ENCODE measurements around the gene PDE4DIP. TPM values are rescaled to one million over a fixed set of nuclear protein-coding genes. Genes with fewer than 3 reads are reported as not detected.
A peak's percentile ranks its signal among the peaks of the same experiment; 100 is the strongest.
"Not testable (repeated sequence)": the region's sequence is repeated elsewhere in the genome, so short reads cannot be mapped to it uniquely, and the experiment has no call there.

Gene PDE4DIP
- total RNA-seq, 4 donors from 2014 or later, result 91.1 to 132 (median 105) TPM

DNA sequence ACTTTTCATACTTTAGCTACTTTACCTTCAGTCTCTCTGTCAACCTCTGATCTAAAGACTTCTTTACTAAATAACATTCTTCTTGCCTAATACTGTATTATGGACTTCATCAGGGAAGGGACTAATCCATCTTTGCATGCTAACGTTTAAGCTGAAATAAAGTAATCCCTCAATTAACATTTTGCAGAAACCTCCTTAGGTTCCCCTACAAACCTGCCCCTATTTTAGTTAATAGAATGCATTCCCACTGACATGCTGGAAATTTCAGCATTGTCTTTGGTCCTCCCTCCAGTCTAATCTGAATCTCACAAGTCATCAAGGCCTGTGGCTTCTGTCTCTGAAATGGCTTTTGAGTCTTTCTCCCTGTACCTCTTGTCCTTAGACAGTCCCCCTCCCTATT lies 83.4 kb downstream of the PDE4DIP start:
- not testable (repeated sequence) for H3K4me3 ChIP-seq, H3K9me3 ChIP-seq, DNase-seq, H3K4me1 ChIP-seq, H3K27me3 ChIP-seq, H3K36me3 ChIP-seq, H3K27ac ChIP-seq

DNA sequence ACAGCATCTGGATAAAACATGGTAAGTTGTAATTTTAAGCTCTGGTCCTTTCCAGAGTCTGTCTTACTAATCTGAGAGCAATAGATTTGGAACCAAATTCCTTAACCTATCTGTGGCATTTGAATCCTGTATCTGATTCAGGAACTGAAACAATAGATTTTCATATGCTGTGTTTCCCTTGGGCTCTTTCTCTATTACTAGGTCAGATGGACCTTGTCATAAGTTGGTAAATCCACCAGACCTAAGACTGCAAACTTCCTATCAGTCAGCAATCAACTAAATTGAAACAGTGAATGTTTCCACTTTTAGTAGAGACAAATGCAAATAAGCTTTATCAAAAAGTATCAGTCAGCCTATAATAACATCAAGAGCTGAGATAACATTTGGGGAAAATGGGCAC lies 85.0 kb downstream of the PDE4DIP start:
- not testable (repeated sequence) for H3K4me1 ChIP-seq, H3K27ac ChIP-seq, H3K9me3 ChIP-seq, DNase-seq, H3K4me3 ChIP-seq, H3K27me3 ChIP-seq, H3K36me3 ChIP-seq

DNA sequence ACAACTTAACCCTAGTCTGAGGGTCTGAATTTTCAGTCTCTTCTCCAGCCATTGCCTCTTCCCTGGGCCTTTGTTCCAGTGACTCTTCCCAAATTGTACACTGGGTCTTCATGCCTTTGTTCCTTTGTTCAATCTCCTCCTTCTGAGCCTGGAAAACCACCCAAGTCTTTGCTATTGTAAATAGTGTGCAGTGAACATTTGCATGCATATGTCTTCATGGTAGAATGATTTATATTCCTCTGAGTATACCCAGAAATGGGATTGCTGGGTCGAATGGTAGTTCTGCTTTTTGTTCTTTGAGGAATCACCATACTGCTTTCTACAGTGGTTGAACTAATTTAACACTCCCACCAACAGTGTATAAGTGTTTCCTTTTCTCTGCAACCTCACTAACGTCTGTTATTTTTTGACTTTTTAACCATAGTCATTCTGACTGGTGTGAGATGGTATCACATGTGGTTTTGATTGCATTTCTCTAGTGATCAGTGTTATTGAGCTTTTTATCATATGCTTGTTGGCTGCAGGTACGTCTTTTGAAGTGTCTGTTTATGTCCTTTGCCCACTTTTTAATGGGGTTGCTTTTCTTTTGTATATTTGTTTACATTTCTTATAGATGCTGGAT lies 91.3 kb downstream of the PDE4DIP start:
- not testable (repeated sequence) for H3K4me3 ChIP-seq, DNase-seq, H3K27ac ChIP-seq, H3K9me3 ChIP-seq, H3K36me3 ChIP-seq, H3K27me3 ChIP-seq, H3K4me1 ChIP-seq

DNA sequence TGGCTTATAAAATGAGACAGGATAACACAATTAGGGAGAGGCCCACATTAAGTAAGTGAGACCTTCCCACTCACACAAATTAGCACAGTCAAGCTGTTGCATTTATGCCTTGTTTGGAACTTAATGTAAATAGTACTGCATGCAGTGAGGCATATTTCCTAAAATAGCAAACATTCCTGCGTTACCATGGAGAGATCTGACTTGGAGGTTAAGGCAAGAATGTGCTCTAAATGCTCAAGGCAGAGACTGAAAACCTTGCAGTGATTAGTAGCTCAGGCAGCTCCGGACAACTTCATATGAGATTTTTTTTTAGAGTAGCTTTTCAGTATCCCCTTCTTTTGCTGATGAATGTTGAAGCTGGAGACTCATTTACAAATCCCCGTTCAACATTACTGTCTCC lies 98.7 kb downstream of the PDE4DIP start:
- not testable (repeated sequence) for H3K27me3 ChIP-seq, H3K36me3 ChIP-seq, H3K4me1 ChIP-seq, H3K4me3 ChIP-seq, H3K27ac ChIP-seq, H3K9me3 ChIP-seq, DNase-seq

DNA sequence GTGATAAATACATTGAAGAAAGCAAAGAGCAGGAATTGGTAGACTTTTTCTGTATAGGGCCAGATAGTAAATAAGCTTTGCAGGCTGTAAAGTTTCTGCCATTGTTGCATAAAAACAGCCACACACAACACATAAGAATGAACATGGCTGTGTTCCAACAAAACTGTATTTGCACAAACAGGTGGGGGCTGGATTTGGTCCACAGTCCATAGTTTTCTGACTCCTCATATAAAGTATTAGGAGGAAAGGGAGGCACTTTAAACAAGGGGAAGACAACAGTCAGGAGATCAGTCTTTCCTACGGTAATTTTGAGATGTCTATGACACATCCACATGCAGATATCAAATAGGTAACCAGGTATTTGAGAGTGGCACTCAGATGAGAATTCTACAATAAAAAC lies 100.9 kb downstream of the PDE4DIP start:
- not testable (repeated sequence) for H3K9me3 ChIP-seq, H3K4me1 ChIP-seq, H3K36me3 ChIP-seq, DNase-seq, H3K27ac ChIP-seq, H3K4me3 ChIP-seq, H3K27me3 ChIP-seq

- DNase-seq, H3K27me3 ChIP-seq, H3K9me3 ChIP-seq, H3K36me3 ChIP-seq, H3K4me3 ChIP-seq, H3K27ac ChIP-seq, H3K4me1 ChIP-seq: not testable (repeated sequence)
Measured at GRCh38 chr1:148948768-148949167, 104.5 kb downstream of the PDE4DIP start.

DNA sequence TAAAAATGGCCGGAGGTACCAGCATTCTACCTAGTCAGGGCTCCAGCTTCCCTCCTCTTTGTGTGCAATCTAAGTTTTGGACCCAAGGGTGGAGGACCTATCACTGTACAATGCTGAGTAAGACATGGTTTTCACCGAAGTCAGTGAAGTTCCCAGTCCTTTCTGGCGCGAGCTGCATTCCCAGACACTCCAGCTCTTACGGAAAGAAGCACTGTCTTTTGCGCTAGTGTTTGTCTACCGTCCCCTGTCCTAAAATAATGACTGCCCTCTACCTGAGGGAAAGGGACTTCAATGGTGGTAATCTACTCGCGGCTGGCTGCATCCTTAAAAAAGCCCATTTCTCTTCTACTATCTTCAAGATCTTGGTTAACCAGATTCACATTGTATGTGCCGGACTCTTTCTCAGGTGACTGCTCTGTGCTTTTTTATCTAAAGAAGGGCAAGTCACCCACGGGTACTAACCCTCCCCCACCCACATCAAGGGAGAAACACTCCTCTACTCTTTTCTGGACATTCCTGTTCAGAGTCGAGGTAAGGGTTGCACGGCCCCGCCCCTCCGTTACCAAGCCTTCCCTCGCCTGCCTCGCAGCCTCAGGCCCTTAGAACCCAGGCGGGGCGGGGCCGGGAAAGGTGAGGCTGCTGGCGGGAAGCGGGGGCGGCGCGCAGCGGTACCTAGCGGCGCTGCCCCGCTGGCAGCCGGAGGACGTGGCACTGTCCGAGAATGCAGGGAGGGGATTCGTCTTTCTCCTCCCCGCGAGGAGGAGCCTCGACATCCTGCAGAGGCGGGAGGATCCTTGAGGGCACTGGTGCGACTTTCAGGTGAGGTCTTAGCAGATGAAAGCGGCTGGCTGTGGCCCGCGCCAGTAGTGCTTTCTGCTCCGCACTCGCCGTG lies 107.4 kb downstream of the PDE4DIP start:
- peak overlapping the region; percentile 41 to 67 (median 54) for H3K4me3 ChIP-seq
- not testable (repeated sequence) for H3K27me3 ChIP-seq
- TF ChIP-seq CTCF (IDR thresholded peaks at IDR 0.05), result peak in 3 of 6 experiments; percentile 37 to 61 (median 41)
- TF ChIP-seq POLR2A (IDR thresholded peaks at IDR 0.05), result peak in 1 of 2 donors; percentile 71

DNA sequence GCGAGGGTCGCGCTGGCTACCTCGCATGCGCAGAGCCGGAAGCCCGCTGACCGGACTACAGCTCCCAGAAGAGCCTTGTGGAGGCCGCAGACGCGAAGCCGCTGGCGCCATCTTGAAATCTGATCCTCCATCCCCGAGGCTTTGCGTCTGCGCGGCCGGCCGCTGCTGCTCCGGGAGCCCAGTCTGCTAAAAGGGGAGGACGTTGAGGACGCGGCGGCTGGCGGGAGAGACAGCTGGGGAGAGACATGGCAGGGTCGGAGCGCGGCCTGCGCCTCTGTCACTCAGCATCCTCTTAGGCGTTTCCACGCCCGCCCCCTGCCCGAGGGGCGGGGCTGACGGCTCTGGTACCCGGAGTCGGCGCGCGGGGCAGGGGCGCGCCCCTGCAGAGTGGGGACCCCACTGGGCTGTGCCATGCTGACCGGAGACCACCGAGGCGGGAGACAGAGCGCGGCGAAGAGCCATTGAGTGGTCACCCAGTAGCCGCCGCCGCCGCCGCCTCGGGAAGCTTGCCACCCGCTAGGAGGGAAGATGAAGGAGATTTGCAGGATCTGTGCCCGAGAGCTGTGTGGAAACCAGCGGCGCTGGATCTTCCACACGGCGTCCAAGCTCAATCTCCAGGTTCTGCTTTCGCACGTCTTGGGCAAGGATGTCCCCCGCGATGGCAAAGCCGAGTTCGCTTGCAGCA lies 108.2 kb downstream of the PDE4DIP start:
- peak in 2 of 3 donors; percentile 57 to 84 for DNase-seq
- H3K36me3 ChIP-seq, H3K27me3 ChIP-seq, H3K9me3 ChIP-seq, H3K4me1 ChIP-seq: not testable (repeated sequence)
- H3K27ac ChIP-seq, result peak overlapping the region; percentile 74 to 80 (median 78)
- peak overlapping the region; percentile 41 to 67 (median 54) for H3K4me3 ChIP-seq

More for the DNA sequence above, 107.4 kb downstream of the PDE4DIP start:
- peak overlapping the region; percentile 75 to 80 (median 78) for H3K27ac ChIP-seq
- peak; percentile 68 to 93 (median 85) for DNase-seq
- H3K9me3 ChIP-seq, H3K4me1 ChIP-seq, H3K36me3 ChIP-seq: not testable (repeated sequence)

DNA sequence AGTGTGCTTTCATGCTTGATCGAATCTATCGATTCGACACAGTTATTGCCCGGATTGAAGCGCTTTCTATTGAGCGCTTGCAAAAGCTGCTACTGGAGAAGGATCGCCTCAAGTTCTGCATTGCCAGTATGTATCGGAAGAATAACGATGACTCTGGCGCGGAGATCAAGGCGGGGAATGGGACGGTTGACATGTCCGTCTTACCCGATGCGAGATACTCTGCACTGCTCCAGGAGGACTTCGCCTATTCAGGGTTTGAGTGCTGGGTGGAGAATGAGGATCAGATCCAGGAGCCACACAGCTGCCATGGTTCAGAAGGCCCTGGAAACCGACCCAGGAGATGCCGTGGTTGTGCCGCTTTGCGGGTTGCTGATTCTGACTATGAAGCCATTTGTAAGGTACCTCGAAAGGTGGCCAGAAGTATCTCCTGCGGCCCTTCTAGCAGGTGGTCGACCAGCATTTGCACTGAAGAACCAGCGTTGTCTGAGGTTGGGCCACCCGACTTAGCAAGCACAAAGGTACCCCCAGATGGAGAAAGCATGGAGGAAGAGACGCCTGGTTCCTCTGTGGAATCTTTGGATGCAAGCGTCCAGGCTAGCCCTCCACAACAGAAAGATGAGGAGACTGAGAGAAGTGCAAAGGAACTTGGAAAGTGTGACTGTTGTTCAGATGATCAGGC lies 108.8 kb downstream of the PDE4DIP start:
- not testable (repeated sequence) for H3K36me3 ChIP-seq, H3K9me3 ChIP-seq, H3K4me1 ChIP-seq, H3K27me3 ChIP-seq
- H3K27ac ChIP-seq, result peak overlapping the region in 3 of 4 donors; percentile 74 to 80 (median 79)
- peak in 2 of 3 donors; percentile 48 to 55 for DNase-seq
- peak overlapping the region; percentile 40 to 67 (median 54) for H3K4me3 ChIP-seq

DNA sequence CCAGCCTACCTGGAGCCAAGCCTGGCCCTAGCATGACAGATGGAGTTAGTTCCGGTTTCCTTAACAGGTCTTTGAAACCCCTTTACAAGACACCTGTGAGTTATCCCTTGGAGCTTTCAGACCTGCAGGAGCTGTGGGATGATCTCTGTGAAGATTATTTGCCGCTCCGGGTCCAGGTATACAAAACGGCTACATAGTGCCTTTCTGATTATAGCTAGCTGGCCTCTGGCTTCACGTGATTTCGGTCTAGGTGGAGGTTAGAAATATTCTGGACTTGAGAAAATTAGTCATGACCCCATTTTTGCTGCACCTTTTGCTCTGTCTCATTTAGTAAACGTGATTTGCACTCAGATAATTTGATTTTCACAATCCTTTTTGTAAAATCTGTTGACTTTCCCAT lies 109.5 kb downstream of the PDE4DIP start:
- H3K36me3 ChIP-seq, DNase-seq, H3K4me1 ChIP-seq, H3K9me3 ChIP-seq, H3K27me3 ChIP-seq: not testable (repeated sequence)
- Histone ChIP-seq H3K4me3 (peak overlapping the region; percentile 6 to 67 (median 46)), H3K27ac (peak overlapping the region in 2 of 4 donors; percentile 31 to 43)

- peak overlapping the region in 1 of 4 donors; percentile 39 for H3K27ac ChIP-seq
- H3K36me3 ChIP-seq, H3K27me3 ChIP-seq, DNase-seq, H3K4me3 ChIP-seq, H3K9me3 ChIP-seq, H3K4me1 ChIP-seq: not testable (repeated sequence)
Measured at GRCh38 chr1:148958343-148958742, 114.1 kb downstream of the PDE4DIP start.

- not testable (repeated sequence) for H3K4me1 ChIP-seq
Measured at GRCh38 chr1:148960212-148961000, 116.2 kb downstream of the PDE4DIP start.

More at GRCh38 chr1:148960212-148961000, 116.2 kb downstream of the PDE4DIP start:
- not testable (repeated sequence) for H3K36me3 ChIP-seq, H3K27ac ChIP-seq, H3K4me3 ChIP-seq, DNase-seq, H3K27me3 ChIP-seq, H3K9me3 ChIP-seq

Data from Peyer's patch (tissue), 4 donors.